DLD1 (cell line): Measurements from ENCODE around the gene POLR1A.

ENCODE experiments used
- in situ Hi-C: cut with HindIII; loops from 2 replicates; pipeline ENCODE4 v1.10.0; 2017; ENCODE audit warnings: low sequenced_read_pairs

POLR1A gene

GRCh38 chr2:86066007-86066578 is 39.6 kb downstream of the POLR1A start:
- in situ Hi-C loops, result no loop called here

GRCh38 chr2:86065512-86065911 is 40.2 kb downstream of the POLR1A start:
- in situ Hi-C loops, result no loop called here

GRCh38 chr2:86064006-86064405 is 41.7 kb downstream of the POLR1A start:
- in situ Hi-C loops, result no loop called here

- in situ Hi-C loops, result no loop called here
Observed at GRCh38 chr2:86062043-86062442, 43.6 kb downstream of the POLR1A start.

GRCh38 chr2:86056590-86057331 is 48.9 kb downstream of the POLR1A start:
- in situ Hi-C loops, result no loop called here

GRCh38 chr2:86055314-86055713 is 50.4 kb downstream of the POLR1A start:
- in situ Hi-C loops, result no loop called here

- in situ Hi-C loops, result no loop called here
Observed at GRCh38 chr2:86054535-86055082, 51.1 kb downstream of the POLR1A start.

GRCh38 chr2:86053166-86053565 is 52.5 kb downstream of the POLR1A start:
- in situ Hi-C loops, result no loop called here

- in situ Hi-C loops, result no loop called here
Observed at GRCh38 chr2:86052676-86053075, 53.0 kb downstream of the POLR1A start.

GRCh38 chr2:86052265-86052664 is 53.4 kb downstream of the POLR1A start:
- in situ Hi-C loops, result no loop called here

GRCh38 chr2:86050301-86050700 is 55.4 kb downstream of the POLR1A start:
- in situ Hi-C loops, result no loop called here

- in situ Hi-C loops, result no loop called here
Observed at GRCh38 chr2:86049529-86049928, 56.2 kb downstream of the POLR1A start.

GRCh38 chr2:86048888-86049287 is 56.8 kb downstream of the POLR1A start:
- in situ Hi-C loops, result no loop called here

GRCh38 chr2:86048383-86048701 is 57.3 kb downstream of the POLR1A start:
- in situ Hi-C loops, result no loop called here

- in situ Hi-C loops, result no loop called here
Observed at GRCh38 chr2:86047575-86048382, 57.9 kb downstream of the POLR1A start.

GRCh38 chr2:86045541-86045940 is 60.1 kb downstream of the POLR1A start:
- in situ Hi-C loops, result no loop called here

- in situ Hi-C loops, result no loop called here
Observed at GRCh38 chr2:86044614-86045013, 61.1 kb downstream of the POLR1A start.

GRCh38 chr2:86044045-86044444 is 61.6 kb downstream of the POLR1A start:
- in situ Hi-C loops, result no loop called here

- in situ Hi-C loops, result no loop called here
Observed at GRCh38 chr2:86042256-86043168, 63.2 kb downstream of the POLR1A start.

GRCh38 chr2:86039963-86040655 is 65.6 kb downstream of the POLR1A start:
- in situ Hi-C loops, result loop anchor here (5.0 kb wide), 1 partner anchor 42 kb away; no protein-coding TSS in a partner anchor
